Measurements from ENCODE around the gene DSG2.

DSG2 gene

DNA sequence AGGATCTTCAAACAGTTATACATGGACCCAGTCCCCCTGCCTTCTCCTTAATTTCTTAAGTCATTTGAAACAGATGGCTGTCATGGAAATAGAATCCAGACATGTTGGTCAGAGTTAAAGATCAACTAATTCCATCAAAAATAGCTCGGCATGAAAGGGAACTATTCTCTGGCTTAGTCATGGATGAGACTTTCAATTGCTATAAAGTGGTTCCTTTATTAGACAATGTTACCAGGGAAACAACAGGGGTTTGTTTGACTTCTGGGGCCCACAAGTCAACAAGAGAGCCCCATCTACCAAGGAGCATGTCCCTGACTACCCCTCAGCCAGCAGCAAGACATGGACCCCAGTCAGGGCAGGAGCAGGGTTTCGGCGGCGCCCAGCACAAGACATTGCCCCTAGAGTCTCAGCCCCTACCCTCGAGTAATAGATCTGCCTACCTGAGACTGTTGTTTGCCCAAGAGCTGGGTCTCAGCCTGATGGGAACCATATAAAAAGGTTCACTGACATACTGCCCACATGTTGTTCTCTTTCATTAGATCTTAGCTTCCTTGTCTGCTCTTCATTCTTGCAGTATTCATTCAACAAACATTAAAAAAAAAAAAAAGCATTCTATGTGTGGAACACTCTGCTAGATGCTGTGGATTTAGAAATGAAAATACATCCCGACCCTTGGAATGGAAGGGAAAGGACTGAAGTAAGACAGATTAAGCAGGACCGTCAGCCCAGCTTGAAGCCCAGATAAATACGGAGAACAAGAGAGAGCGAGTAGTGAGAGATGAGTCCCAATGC is 98.3 kb downstream of the DSG2 start:
- no peak overlapping the region for H3K4me3 Mint-ChIP-seq
- no peak for DNase-seq (ENCODE audit: low spot score)
- no peaks in the 10 kb centered on the region for H3K9me3 Mint-ChIP-seq
- no peaks in the 10 kb centered on the region for H3K4me1 Mint-ChIP-seq (ENCODE audit: low read depth)
- no peaks in the 10 kb centered on the region for H3K36me3 Mint-ChIP-seq (ENCODE audit: low read depth)
- no peaks in the 10 kb centered on the region for H3K27me3 Mint-ChIP-seq (ENCODE audit: low read depth)
- H3K27ac Mint-ChIP-seq: no peak overlapping the region

DNA sequence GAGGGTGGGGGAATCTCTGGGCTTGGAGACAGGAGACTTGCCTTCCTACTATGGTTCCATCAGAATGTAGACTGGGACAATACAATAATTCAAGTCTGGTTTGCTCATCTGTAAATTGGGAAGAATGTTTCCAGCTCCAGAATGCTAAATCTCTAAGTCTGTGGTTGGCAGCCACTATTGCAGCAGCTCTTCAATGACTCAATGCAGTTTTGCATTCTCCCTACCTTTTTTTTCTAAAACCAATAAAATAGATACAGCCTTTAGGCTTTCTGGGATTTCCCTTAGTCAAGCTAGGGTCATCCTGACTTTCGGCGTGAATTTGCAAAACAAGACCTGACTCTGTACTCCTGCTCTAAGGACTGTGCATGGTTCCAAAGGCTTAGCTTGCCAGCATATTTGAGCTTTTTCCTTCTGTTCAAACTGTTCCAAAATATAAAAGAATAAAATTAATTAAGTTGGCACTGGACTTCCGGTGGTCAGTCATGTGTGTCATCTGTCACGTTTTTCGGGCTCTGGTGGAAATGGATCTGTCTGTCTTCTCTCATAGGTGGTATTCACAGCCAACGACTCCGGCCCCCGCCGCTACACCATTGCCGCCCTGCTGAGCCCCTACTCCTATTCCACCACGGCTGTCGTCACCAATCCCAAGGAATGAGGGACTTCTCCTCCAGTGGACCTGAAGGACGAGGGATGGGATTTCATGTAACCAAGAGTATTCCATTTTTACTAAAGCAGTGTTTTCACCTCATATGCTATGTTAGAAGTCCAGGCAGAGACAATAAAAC is 100.2 kb downstream of the DSG2 start:
- H3K27ac Mint-ChIP-seq: no peak overlapping the region
- H3K27me3 Mint-ChIP-seq (ENCODE audit: low read depth): no peaks in the 10 kb centered on the region
- DNase-seq (ENCODE audit: low spot score): no peak
- no peaks in the 10 kb centered on the region for H3K36me3 Mint-ChIP-seq (ENCODE audit: low read depth)
- no peaks in the 10 kb centered on the region for H3K4me1 Mint-ChIP-seq (ENCODE audit: low read depth)
- no peaks in the 10 kb centered on the region for H3K9me3 Mint-ChIP-seq
- H3K4me3 Mint-ChIP-seq: no peak overlapping the region
